NB4 (cell line): ENCODE data around the gene SELENOW.
"Not testable (repeated sequence)": the region's sequence is repeated elsewhere in the genome, so short reads cannot be mapped to it uniquely, and the experiment has no call there.

Experiments
- DNase-seq: peaks from one replicate; pipeline ENCODE4 v3.0.0; 2010; ENCODE audit warnings: low read depth
- H3K4me3 ChIP-seq: one replicate; pipeline ENCODE4 v1.5.1; 2011; ENCODE audit warnings: mild to moderate bottlenecking, low read depth, low read length, moderate library complexity
- MYC ChIP-seq: IDR thresholded peaks from 2 replicates; pipeline ENCODE4 v1.6.1; 2011; ENCODE audit warnings: low read depth, low read length
- POLR2A ChIP-seq: IDR thresholded peaks from 2 replicates; pipeline ENCODE4 v1.6.1; 2011; ENCODE audit warnings: mild to moderate bottlenecking; ENCODE audit not compliant: insufficient read length; ENCODE audit errors: extremely low read depth
- TF ChIP-seq, protein P1 (sequence below): IDR thresholded peaks from 2 replicates; pipeline ENCODE4 v1.6.1; 2011; ENCODE audit warnings: low read depth, low read length
- TF ChIP-seq, protein P2 (sequence below): IDR thresholded peaks from one replicate; pipeline ENCODE4 v1.5.1; 2012; ENCODE audit warnings: low read depth, low read length

Gene SELENOW

DNA sequence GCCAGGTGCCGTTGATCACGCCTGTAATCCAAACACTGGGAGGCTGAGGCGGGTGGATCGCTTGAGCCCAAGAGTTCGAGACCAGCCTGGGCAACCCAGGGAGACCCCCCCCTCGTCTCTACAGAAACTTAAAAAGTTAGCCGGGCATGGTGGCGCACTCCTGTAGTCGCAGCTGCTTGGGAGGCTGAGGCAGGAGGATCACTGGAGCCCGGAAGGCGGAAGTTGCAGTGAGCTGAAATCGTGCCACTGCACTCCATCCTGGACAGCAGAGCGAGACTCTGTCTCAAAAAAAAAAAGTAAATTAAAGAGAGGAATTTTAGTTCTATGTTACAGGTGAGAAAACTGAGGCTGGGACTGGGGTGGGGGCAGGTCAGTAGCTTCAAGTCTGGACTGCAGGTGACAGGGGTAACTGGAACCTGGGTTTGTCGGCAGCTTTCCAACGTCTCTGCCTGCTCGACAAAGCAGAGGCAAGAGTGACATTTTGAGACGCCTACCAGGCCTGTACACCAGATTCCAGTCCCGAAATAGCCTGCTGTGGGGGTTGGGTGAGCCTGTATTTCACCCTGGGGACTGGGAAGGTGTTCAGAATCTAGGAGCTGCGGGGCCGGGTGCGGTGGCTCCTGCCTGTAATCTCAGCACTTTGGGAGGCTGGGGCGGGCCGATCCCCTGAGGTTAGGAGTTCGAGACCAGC lies 1.2 kb downstream of the SELENOW start:
- TF ChIP-seq MYC (no peak), POLR2A (no peak)
- TF ChIP-seq, protein P1, sequence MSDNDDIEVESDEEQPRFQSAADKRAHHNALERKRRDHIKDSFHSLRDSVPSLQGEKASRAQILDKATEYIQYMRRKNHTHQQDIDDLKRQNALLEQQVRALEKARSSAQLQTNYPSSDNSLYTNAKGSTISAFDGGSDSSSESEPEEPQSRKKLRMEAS, result no peak
- TF ChIP-seq, protein P2, sequence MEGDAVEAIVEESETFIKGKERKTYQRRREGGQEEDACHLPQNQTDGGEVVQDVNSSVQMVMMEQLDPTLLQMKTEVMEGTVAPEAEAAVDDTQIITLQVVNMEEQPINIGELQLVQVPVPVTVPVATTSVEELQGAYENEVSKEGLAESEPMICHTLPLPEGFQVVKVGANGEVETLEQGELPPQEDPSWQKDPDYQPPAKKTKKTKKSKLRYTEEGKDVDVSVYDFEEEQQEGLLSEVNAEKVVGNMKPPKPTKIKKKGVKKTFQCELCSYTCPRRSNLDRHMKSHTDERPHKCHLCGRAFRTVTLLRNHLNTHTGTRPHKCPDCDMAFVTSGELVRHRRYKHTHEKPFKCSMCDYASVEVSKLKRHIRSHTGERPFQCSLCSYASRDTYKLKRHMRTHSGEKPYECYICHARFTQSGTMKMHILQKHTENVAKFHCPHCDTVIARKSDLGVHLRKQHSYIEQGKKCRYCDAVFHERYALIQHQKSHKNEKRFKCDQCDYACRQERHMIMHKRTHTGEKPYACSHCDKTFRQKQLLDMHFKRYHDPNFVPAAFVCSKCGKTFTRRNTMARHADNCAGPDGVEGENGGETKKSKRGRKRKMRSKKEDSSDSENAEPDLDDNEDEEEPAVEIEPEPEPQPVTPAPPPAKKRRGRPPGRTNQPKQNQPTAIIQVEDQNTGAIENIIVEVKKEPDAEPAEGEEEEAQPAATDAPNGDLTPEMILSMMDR, result no peak
- H3K4me3 ChIP-seq, result peak overlapping the region; percentile 81
- no peak for DNase-seq

DNA sequence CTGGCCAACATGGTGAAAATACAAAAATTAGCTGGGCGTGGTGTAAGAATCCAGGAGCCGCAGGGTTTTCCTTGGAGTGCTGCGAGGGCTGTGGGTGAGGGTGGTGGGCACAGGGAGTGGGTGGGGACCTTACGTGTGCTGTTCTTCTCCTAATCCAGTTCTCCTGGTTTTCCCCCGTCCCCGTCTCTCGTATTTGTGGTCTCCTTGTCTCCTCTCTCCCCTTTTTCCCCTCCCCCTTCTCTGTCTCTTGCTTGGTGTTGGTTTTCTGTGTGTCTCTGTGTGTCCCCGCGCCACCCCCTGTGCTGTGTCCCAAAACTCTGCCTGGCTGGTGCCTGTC lies 1.7 kb downstream of the SELENOW start:
- DNase-seq, result no peak
- no peak for TF ChIP-seq POLR2A
- TF ChIP-seq MYC, result no peak
- TF ChIP-seq, protein P1, result no peak
- no peak overlapping the region for H3K4me3 ChIP-seq

DNA sequence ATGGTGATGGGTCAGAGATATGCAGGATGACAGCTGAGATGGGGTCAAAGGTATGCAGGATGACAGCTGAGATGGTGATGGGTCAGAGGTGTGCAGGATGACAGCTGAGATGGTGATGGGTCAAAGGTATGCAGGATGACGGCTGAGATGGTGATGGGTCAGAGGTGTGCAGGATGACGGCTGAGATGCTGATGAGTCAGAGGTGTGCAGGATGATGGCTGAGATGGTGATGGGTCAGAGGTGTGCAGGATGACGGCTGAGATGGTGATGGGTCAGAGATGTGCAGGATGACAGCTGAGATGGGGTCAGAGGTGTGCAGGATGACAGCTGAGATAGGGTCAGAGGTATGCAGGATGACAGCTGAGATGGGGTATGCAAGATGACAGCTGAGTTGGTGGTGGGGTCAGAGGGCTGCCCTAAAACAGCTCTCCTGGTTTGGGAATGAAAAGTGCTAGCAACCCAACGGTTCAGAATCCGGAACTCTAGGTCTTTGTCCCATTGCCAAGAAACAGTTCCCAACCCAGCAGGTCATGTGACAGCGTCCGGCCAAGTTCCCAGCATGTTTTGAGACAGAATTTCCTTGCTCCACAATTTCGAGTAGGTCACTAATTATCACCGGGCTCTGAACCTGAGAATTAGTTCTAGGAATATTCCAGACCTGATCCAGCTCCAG lies 3.2 kb downstream of the SELENOW start:
- TF ChIP-seq, protein P2, result no peak
- TF ChIP-seq, protein P1, result no peak
- TF ChIP-seq MYC, result no peak
- DNase-seq, result no peak

DNA sequence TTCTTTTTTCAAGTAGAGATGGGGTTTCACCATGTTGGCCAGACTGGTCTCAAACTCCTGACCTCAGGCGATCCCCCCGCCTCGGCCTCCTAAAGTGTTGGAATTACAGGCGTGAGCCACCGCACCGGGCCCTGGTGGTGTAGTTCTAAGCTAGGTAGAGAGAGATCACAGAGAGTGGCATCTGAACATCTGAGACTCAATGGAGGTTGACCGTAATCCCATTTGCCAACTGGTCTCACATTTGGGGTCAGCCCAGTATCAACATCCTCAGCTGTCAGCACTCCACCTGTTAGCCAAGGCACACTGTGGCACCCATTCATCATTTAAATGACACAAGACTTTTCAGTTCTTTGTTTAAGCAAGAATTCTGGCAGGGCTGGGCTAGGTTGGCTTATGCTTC lies 8.1 kb downstream of the SELENOW start:
- no peak overlapping the region for H3K4me3 ChIP-seq
- no peak for DNase-seq
- TF ChIP-seq, protein P2, result no peak
- TF ChIP-seq POLR2A (no peak), MYC (no peak)
- TF ChIP-seq, protein P1, result no peak

More for the DNA sequence above, 3.2 kb downstream of the SELENOW start:
- no peak overlapping the region for H3K4me3 ChIP-seq

DNA sequence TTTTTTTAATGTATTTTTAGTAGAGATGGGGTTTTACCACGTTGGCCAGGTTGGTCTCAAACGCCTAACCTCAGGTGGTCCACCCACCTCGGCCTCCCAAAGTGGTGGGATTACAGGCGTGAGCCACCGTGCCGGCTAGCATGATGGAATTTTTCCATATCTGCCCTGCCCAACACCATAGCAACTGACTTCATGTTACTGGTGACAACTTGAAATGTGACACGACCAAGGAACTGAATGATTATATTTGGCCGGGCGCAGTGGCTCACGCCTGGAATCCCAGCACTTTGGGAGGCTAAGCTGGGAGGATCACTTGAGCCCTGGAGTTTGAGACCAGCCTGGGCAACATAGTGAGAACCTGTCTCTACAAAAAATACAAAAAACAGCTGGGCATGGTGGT lies 8.8 kb downstream of the SELENOW start:
- not testable (repeated sequence) for DNase-seq, H3K4me3 ChIP-seq

DNA sequence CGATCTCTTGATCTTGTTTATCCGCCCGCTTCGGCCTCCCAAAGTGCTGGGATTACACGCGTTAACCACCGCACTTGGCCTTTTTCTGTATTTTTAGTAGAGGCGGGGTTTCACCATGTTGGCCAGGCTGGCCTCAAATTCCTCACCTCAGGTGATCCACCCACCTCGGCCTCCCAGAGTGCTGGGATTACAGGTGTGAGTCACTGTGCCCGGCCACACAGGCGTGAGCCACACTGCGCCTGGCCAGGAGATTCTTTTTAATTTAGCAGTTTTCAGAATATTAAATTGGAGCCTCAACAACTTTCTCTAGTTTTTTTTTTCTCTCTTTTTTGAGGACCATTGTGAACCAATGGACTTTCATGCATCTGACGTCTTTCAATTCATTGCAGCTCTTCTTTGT lies 11.3 kb downstream of the SELENOW start:
- not testable (repeated sequence) for DNase-seq, H3K4me3 ChIP-seq

DNA sequence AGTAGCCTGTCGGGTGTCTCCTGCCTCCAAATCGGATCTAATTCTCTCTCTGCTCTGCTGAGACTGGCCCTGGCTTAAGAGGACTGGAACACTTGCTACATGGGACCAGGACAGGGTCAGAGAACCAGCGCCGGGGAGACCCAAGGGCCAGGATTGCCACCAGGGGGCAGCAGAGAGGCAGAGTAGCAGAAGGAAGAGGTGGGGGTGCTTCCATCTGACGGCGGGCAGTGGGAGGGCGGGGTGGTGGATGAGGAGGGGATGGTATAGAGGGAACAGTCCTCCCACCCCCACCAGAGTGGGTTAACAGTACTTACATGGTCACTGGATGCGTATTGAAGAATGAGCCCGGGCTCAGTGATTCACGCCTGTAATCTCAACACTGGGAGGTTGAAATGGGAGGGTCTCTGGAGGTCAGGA lies 11.9 kb downstream of the SELENOW start:
- DNase-seq, result peak; percentile 91
- TF ChIP-seq POLR2A, result no peak
- TF ChIP-seq, protein P2, result peak; percentile 100
- no peak overlapping the region for H3K4me3 ChIP-seq
